ENCODE measurements around the gene SLC22A23.

Gene SLC22A23

GRCh38 chr6:3235486-3235885 lies 221.4 kb downstream of the SLC22A23 start:
- no peak for DNase-seq

DNA sequence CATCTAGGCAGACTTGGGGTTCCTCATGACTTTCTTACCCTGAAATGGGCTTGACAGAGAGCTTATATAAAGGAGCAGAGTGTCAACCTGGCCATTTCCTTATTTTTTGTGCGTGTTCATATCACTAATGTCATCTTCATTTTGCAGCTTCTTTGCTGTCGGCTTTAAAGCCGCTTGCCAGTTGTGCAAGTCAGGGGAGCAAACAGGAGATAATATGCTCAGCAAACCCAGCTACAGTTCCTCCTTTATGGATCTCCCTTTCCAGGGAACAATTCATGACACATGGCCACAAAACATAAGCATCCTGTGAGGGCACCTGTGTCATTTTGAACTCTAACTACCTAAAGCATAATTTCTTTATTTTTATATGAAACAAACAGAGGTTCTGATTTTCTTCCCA lies 222.9 kb downstream of the SLC22A23 start:
- DNase-seq = no peak

DNA sequence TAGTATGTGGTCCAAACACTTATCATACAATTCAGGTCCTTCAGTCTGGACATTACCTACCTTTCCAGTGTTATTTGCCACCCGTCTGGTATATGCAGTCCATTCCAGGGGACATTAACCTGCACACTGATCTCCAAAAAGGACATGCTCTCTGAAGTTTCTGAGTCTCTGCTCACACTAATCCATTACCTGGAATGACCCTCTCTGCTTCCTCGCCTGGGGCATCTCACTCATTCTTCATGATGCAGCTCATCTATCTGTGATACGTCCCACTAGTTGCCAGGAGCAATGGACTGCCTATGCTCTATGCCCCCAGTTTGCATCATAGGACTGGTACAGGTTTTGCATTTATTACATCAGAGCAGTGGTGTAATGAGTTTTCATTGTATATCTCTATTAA lies 223.5 kb downstream of the SLC22A23 start:
- peak; percentile 73 for DNase-seq

DNA sequence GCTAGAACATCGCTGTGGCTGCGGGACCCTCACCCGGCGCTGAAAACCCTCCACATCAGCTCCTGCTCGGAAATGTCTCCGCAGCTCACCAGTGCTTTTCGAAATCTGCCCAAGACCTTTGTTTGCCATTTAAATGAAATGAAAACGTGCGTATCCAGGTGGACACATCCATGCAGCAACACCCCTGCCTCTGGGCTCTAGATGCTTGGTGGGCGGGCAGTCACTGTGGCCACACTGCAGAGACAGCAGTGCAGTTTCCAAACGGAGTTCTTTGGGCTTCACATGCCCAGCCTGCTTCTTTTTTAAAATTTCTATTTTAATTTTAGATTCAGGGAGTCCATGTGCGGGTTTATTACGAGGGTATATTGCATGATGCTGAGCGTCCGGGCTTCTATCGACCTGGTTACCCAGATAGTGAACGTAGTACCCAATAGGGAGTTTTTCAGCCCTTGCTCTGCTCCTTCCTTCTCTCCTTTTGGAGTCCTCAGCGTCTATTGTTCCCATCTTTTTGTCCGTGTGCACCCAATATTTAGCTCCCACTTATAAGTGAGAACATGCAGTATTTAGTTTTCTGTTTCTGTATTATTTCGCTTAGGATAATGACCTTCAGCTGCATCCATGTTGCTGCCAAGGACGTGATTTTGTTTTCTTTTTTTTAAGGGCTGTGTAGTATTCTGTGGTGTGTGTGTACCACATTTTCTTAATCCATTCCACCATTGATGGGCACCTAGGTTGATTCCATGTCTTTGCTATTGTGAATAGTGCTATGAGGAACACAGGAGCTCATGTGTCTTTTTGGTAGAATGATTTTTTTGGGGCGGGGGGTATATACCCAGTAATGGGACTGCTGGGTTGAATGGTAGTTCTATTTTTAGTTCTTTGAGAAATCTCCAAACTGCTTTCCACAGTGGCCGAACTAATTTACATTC lies 224.6 kb downstream of the SLC22A23 start:
- DNase-seq = no peak

DNA sequence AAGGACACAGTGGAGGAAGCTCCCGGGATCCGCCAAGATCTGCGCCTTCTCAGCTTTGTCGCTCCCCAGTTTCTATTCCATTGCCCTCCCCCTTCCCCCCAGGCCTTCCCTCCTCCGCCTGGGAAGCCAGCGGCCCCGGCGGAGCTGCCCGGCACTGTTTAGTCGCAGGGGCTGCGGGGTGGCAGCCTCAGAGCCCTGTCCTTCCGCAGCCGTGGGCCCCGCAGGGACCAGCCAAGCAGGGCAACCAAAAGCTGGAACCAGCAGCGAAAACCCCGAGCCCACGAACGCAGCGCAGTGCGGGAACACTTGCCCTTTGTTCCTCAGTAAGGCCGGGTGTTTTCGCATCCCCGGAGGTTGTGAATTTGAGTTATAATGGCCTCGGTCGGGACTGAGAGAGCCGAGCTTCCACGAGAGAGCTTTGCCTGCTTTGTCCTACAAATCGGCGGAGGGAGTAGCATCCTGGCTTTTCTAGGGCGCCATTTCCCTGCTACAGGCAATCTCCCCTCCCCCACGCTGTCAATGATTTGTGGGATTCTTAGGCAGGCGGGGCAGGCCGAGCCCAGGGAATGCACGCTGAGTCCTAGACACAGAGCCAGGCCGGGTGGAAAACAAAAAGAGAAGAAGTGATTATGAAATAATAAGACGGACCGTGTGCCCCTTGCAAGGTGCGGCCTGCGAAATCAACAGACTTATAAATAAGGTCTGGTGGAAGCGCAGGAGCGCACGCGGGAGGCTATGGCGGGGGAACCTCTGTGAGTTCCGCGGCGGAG lies 225.4 kb downstream of the SLC22A23 start:
- peak; percentile 79 for DNase-seq

GRCh38 chr6:3230900-3231246 lies 226.0 kb downstream of the SLC22A23 start:
- no peak for DNase-seq

DNA sequence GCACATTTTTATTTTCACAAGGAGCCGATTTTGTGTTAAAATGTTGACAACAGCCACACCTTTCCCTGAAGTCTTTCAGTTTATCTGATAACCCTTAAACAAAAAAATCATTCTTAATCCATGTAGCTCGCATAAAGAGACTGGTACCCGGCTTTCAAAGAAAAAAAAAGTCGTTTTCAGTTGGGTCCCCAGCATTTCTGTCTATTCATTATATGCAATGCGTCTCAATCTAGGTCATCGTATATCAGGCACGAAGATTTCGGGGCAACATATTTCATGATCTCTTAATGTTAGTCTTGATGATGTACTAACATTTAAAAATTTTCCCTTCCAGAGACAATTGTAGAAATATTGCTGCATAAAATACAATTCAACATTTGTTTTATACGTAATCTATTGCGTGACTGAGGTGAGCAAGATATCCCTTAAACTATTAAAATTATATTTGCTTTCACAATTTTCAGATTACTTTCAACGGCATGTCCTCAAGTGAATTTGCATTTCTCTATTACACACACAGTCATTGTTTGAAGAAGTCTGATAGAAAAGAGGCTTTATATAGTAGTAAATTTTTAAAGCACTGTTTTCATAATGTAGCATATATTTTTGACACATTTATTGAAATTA lies 226.5 kb downstream of the SLC22A23 start:
- no peak for DNase-seq

DNA sequence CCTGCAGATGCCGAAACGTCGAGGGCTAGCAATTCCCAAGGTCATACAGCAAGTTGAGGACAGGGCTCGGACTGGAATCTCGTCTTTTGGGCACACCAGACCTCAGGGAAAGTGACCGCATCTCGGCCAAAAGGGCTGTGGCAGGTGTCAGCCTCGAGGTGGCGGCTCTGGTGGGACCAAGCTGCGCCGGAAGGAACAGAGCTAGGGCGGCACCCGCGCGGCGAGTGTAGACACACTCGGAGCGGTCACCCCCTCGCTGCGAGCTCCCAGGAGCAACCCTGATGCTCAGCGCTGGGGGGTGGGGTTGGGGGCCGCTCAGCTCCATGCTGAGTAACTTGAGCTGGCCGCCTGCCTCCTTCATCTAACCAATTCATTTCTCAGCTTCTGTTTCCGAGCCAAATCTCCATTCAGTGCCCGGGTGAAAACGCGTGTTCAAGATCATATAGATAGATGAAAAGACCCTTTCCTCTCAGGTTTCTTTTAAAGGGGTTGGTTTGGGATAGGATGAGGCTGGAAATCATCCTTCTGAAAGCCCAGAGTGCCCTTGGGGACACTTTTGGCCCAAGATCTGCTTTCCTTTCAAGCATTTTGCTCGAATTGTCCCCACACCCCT lies 227.2 kb downstream of the SLC22A23 start:
- peak; percentile 79 for DNase-seq

DNA sequence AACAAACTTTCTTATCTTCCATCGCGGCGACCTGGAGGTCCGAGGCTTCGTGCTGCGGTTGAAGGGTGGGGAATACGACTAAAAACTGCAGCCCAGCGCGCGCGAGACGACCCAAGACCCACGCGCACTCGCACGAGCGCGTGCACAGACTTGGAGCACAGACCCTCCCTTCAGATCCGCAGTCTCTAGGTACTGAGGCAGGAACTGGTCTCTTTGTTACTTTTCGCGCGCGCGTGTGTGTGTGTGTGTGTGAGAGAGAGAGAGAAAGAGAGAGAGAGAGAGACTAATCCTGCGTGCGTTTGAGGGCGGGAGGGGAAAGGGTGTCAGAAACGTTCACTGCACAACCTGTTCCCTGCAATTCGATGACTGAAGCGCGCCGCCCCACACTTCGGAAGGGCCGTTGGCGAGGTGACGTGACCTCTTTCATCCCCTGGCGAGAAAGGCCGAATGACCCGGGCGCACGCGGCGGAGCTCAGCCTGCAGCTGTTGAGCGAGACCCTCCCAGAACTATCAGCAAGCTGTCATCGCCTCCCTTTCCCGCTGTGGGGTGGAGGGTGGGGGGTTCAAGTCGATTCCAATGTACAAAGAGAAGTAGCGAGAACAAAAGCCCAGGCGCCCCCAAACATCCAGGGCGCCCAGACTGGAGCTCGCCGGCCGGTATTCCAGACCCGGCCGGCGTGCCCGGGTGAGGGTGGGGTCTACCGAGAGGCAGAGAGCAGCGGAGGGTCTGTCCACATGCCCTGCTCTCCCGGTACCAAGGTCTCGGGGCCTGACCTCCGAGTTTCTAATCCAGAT lies 227.9 kb downstream of the SLC22A23 start:
- DNase-seq = peak; percentile 71

DNA sequence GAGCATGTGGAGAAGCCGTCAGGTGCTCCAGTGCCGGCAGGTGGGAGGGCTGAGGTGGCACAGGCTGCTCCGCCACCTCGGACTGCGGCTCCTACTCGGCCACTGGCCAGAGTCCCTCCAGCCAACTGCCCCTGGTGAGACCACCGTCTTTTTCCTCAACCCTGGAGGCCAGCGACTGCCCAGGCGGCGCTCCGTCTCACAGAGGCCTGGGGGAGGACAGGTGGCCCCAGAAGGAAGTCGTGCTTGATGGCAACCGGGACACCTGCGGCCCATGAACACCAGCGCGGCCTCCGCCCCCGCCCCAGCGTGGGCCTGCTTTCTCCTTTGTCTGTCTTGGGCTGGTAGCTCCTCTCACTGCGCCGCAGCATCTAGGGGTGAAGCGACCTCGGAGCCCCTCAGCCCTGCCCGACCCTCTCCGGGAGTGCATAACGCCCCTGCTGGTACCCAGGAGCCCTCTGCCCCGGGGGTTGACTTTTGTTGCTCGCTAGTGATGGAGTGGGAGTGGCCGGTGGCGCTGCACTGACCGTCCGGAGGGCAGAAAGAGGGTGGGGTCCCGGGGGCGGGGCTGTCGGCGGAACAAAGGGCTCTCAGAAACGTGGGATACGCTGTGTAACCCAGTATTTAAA lies 228.7 kb downstream of the SLC22A23 start:
- DNase-seq = peak; percentile 88

- peak; percentile 95 for DNase-seq
Observed at GRCh38 chr6:3227363-3228045, 229.3 kb downstream of the SLC22A23 start, which contains the start of gene TUBB2B. Gene TUBB2B (minus strand): TSS chr6:3227653. CDS start chr6:3227543, 110 bp downstream.

GRCh38 chr6:3226481-3227362 lies 230.1 kb downstream of the SLC22A23 start:
- DNase-seq = peak; percentile 77

GRCh38 chr6:3226042-3226441 lies 230.8 kb downstream of the SLC22A23 start:
- no peak for DNase-seq

DNA sequence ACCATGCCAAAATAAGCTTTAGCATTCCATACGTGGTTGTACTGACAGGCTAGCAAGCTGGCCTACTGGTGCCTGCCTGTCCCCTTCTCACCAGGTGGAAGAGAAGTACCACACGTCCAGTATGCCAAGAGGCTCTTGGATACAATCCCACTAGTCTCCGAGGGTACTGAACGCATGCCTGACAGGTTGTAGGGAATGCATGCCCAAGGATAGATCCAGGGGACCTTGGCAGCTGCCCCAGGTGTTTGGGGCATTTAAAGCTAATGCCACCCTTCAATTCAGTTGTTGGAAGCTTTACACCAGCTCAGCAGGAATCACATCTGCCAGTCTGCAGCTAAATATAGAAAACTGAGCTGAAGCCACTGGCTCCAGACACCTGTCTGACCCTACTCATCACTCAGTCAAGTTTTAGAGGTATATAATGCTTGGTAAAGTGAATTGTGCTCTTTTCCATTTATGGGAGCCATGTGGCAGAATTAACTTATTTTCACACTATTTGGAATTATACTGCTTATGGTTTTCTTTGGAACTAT lies 234.3 kb downstream of the SLC22A23 start:
- DNase-seq = peak; percentile 31

DNA sequence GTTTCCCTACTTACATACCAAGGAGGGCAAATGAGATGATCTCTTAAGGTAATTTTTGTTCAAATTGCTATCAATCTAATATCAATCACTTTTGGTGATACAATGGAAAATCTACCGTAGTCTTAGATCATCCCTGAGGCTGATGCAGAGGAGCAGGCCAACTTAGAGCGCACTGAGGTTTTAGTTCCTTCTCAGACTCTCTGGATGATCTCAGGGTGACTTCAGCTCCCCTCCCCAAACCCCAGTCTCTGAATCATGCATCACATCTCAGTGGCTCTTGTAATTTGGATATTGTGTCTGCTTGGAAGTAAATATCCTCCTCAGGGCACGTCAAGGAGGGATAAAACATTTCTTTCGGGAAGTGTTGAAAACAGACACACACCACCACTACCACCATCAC lies 235.3 kb downstream of the SLC22A23 start:
- DNase-seq = peak; percentile 22

GRCh38 chr6:3220366-3220765 lies 236.5 kb downstream of the SLC22A23 start:
- no peak for DNase-seq
